K562 (cell line): Measurements from ENCODE around the gene ARHGAP32. TPM values are rescaled to one million over a fixed set of nuclear protein-coding genes. Genes with fewer than 3 reads are reported as not detected.

ENCODE experiments used
- ATAC-seq: fragments of 200-7000 bp; cut with Tn5 transposase; 3 replicates; pipeline ENCODE4 v1.9.1; 2020; ENCODE audit warnings: moderate library complexity
- BruUV-seq: library from RNA; stranded (reverse); fragments of 400-500 nt; replicated peaks from 2 replicates; lab custom pipeline; 2021; lab: Mats Ljungman, UMichigan
- CTCF ChIA-PET: fragments of 300-600 bp; formaldehyde crosslinking; extraction: SDS; loops from one replicate; lab custom pipeline; 2021; ENCODE audit warnings: low intra/inter-chr PET ratio; lab: Yijun Ruan, JAX
- POLR2A ChIA-PET: fragments of 300-600, 350-650 bp; sonication (Branson Sonifier 250); formaldehyde crosslinking; extraction: SDS; loops from one replicate; lab custom pipeline; 2021; ENCODE audit warnings: antibody characterized with exemption, inconsistent platforms; lab: Yijun Ruan, JAX
- DNase-seq, 4 experiments: peaks; one replicate each; pipeline versions ENCODE4 v3.0.0 to v3.0.0-alpha.2; 2011 to 2018; ENCODE audit warnings: low spot score in 3 of 4, mixed read lengths in 3 of 4; ENCODE audit errors: extremely low read depth in 1 of 4
- FAIRE-seq: peaks from 2 replicates; lab custom pipeline; 2011; peaks lifted over from hg19 to GRCh38; lab: Jason Lieb, UNC
- H2AFZ ChIP-seq: 2 replicates; pipeline ENCODE4 v1.6.0; 2011; ENCODE audit warnings: low read depth, low read length, control low read depth, inconsistent platforms
- H3K27ac ChIP-seq: fragments of 200-600 bp; 3 replicates; pipeline ENCODE4 v1.8.0; 2011; ENCODE audit warnings: low read depth, mild to moderate bottlenecking, control low read depth, inconsistent platforms, low read length, moderate library complexity, mixed read lengths; ENCODE audit errors: extremely low read depth
- H3K27me3 ChIP-seq, 2 experiments: fragments of 300-600 bp in 1 of 2; 2 replicates in 1 of 2; 3 replicates in 1 of 2; pipeline versions ENCODE4 v1.6.0 to v1.8.0; 2011; ENCODE audit warnings: inconsistent platforms in 2 of 2, low read length in 2 of 2, mild to moderate bottlenecking in 1 of 2, mixed read lengths in 1 of 2, moderate library complexity in 1 of 2; ENCODE audit not compliant: control insufficient read depth in 2 of 2, insufficient read depth in 2 of 2
- H3K36me3 ChIP-seq: fragments of 300-600 bp; 3 replicates; pipeline ENCODE4 v1.8.0; 2011; ENCODE audit warnings: mild to moderate bottlenecking, low read length, inconsistent platforms; ENCODE audit not compliant: control insufficient read depth, insufficient read depth
- H3K4me1 ChIP-seq, 2 experiments: fragments of 200-600 bp in 1 of 2; replicated peaks in 1 of 2; 2 replicates in 1 of 2; 3 replicates in 1 of 2; pipeline versions ENCODE4 v1.5.1 to v1.8.0; 2011; ENCODE audit warnings: inconsistent platforms in 2 of 2, low read length in 2 of 2, mild to moderate bottlenecking in 1 of 2, mixed read lengths in 1 of 2, moderate library complexity in 1 of 2; ENCODE audit not compliant: control insufficient read depth in 2 of 2, insufficient read depth in 2 of 2
- H3K4me2 ChIP-seq: 2 replicates; pipeline ENCODE4 v1.6.1; 2011; ENCODE audit warnings: low read length, control low read depth, inconsistent platforms, mixed read lengths; ENCODE audit not compliant: insufficient read depth
- H3K4me3 ChIP-seq: fragments of 200-600 bp; sonication (generic), shearing (Covaris generic); 2 replicates; pipeline ENCODE4 v1.5.1; 2016; ENCODE audit warnings: control low read depth, inconsistent platforms
- H3K79me2 ChIP-seq: fragments of 200-600 bp; 3 replicates; pipeline ENCODE4 v1.8.0; 2011; ENCODE audit warnings: low read length, inconsistent platforms; ENCODE audit not compliant: control insufficient read depth, insufficient read depth
- H3K9ac ChIP-seq, 2 experiments: 2 replicates each; pipeline versions ENCODE4 v1.6.0 to v1.6.1; 2011; ENCODE audit warnings: low read depth in 2 of 2, low read length in 2 of 2, control low read depth in 1 of 2, inconsistent platforms in 1 of 2, mild to moderate bottlenecking in 1 of 2, mixed read lengths in 1 of 2; ENCODE audit not compliant: insufficient read depth in 1 of 2
- H3K9me1 ChIP-seq: one replicate; pipeline ENCODE4 v1.6.0; 2011; ENCODE audit warnings: inconsistent platforms, mild to moderate bottlenecking, low read length, moderate library complexity; ENCODE audit not compliant: control insufficient read depth, insufficient read depth
- H3K9me3 ChIP-seq: replicated peaks from 2 replicates; pipeline ENCODE4 v1.5.1; 2011; ENCODE audit warnings: low read depth, low read length, inconsistent platforms; ENCODE audit not compliant: control insufficient read depth, insufficient read depth
- H4K20me1 ChIP-seq: replicated peaks from 2 replicates; pipeline ENCODE4 v1.6.1; 2011; ENCODE audit warnings: low read length, inconsistent platforms, mixed read lengths; ENCODE audit not compliant: control insufficient read depth, insufficient read depth
- ARID2 ChIP-seq: fragments of 450-650 bp; IDR thresholded peaks from 2 replicates; pipeline ENCODE4 v1.6.1; 2017; ENCODE audit warnings: antibody characterized with exemption, mild to moderate bottlenecking
- CCNT2 ChIP-seq: IDR thresholded peaks from 2 replicates; pipeline ENCODE4 v1.6.1; 2011; ENCODE audit warnings: borderline replicate concordance, low read depth, mild to moderate bottlenecking, moderate library complexity, mixed read lengths, low read length; ENCODE audit not compliant: insufficient read length; ENCODE audit errors: extremely low read depth
- GATA2 ChIP-seq: sonication (generic); formaldehyde crosslinking; IDR thresholded peaks from 2 replicates; pipeline ENCODE4 v1.4.0; 2020; ENCODE audit warnings: mild to moderate bottlenecking, missing genetic modification reagents
- NCOA6 ChIP-seq: fragments of 450-650 bp; IDR thresholded peaks from 2 replicates; pipeline ENCODE4 v1.6.1; 2017; ENCODE audit warnings: mild to moderate bottlenecking
- NFIX ChIP-seq: fragments of 250-450 bp; sonication (Bioruptor Pico); IDR thresholded peaks from 2 replicates; pipeline ENCODE4 v1.4.0; 2020; ENCODE audit warnings: low read depth, mild to moderate bottlenecking, moderate library complexity
- PRDM10 ChIP-seq: fragments of 450-650 bp; IDR thresholded peaks from 2 replicates; pipeline ENCODE4 v1.6.1; 2018; ENCODE audit not compliant: partially characterized antibody
- SMARCE1 ChIP-seq: fragments of 450-650 bp; IDR thresholded peaks from 2 replicates; pipeline ENCODE4 v1.7.1; 2016; ENCODE audit warnings: mild to moderate bottlenecking
- TARDBP ChIP-seq: fragments of 450-650 bp; IDR thresholded peaks from 2 replicates; pipeline ENCODE4 v1.6.1; 2016
- TCF7L2 ChIP-seq: fragments of 150-350 bp; IDR thresholded peaks from 2 replicates; pipeline ENCODE4 v1.6.1; 2016; ENCODE audit warnings: low read depth, mild to moderate bottlenecking, low read length, moderate library complexity
- ZNF143 ChIP-seq: sonication (generic); formaldehyde crosslinking; IDR thresholded peaks from 2 replicates; pipeline ENCODE4 v1.9.0; 2022; ENCODE audit warnings: mild to moderate bottlenecking, missing genetic modification reagents
- ZNF277 ChIP-seq: fragments of 250-450 bp; sonication (Bioruptor Pico); IDR thresholded peaks from 2 replicates; pipeline ENCODE4 v1.8.0; 2022; ENCODE audit warnings: inconsistent platforms, mild to moderate bottlenecking, moderate library complexity, borderline replicate concordance
- ZNF41 ChIP-seq: fragments of 250-450 bp; sonication (Bioruptor Pico); conservative IDR thresholded peaks from 2 replicates; pipeline ENCODE4 v1.4.0; 2020; ENCODE audit warnings: mild to moderate bottlenecking
- WGBS: fragments of 100-300 bp; shearing (Covaris generic); methylation state at CpG from one replicate; pipeline ENCODE4 v1.1.6; 2016; ENCODE audit warnings: low coverage, mixed read lengths; ENCODE audit not compliant: insufficient coverage; ENCODE audit errors: missing lambda C conversion rate; 5-methylcytosine and 5-hydroxymethylcytosine counted together
- in situ Hi-C: fragments of 300-500 bp; cut with MboI; formaldehyde crosslinking; loops from 4 replicates; pipeline ENCODE4 v1.15.0; 2018; ENCODE audit warnings: inconsistent platforms, mixed read lengths
- intact Hi-C: fragments of 100-400 bp; cut with micrococcal nuclease; formaldehyde crosslinking; loops from 2 replicates; pipeline ENCODE4 v1.14.2; 2022
- polyA plus RNA-seq, 8 experiments: library from polyadenylated mRNA; depleted of rRNA in 4 of 8; stranded (reverse) in 5 of 8; unstranded in 3 of 8; fragments of >200 nt; fragmentation: Nextera tagmentation in 2 of 8; fragmentation: Illumina TruSeq in 1 of 8; extraction: Ambion mirVana in 2 of 8; extraction: Trizol in 1 of 8; gene quantifications; 2 replicates each; pipeline versions ENCODE4 v1.2.1 to v1.2.3, GENCODE V29; 2011 to 2014; ENCODE audit warnings: inconsistent platforms in 1 of 8, missing spikeins in 1 of 8
- total RNA-seq, 7 experiments: library from RNA; depleted of rRNA in 6 of 7; stranded (reverse); fragments of >200 nt in 6 of 7; fragmentation: Illumina TruSeq in 2 of 7; extraction: Trizol in 2 of 7; gene quantifications; 2 replicates each; pipeline versions ENCODE4 v1.2.1 to v1.2.3, GENCODE V29; 2011 to 2021; ENCODE audit warnings: low replicate concordance in 1 of 7
- TF ChIP-seq, protein P1 (sequence below): sonication (generic); formaldehyde crosslinking; IDR thresholded peaks from 2 replicates; pipeline ENCODE4 v1.8.1; 2022; ENCODE audit warnings: missing genetic modification reagents

ARHGAP32 gene
- total and polyA plus RNA-seq, 9 of the 15 experiments (the other 6 are each of a cell fraction or from before 2014, with no cell fraction given): 0.18 TPM; not detected in 8

GRCh38 chr11:128929991-128930390, 262.1 kb downstream of the ARHGAP32 start (continued):
- no peak for TF ChIP-seq TCF7L2
- no peak for TF ChIP-seq NCOA6
- TF ChIP-seq CCNT2: no peak
- no peak for TF ChIP-seq ZNF41 (CRISPR knock-in tag)
- TF ChIP-seq GATA2 (CRISPR knock-in tag): no peak
- no peak for TF ChIP-seq TARDBP

DNA sequence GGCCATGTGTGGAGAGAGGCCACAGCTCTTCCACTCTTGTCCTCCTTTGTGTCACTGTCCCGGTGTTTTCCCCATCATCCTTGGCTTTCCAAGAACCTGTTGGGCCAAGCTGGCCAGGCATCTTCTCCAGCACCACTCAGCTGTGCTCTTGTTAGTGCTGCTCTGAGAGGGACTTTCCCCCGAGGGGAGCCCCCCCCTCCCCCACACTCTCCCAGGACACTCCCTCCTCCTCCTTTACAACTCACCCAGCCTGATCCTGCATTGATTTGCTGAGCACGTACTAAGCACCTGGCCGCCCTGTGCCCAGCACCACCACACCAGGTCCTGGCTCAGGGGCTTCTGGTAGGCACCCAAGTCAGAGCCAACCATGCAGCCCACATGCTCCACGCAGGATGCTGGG, 262.7 kb downstream of the ARHGAP32 start:
- BruUV-seq: no TSS peak
- no peaks in the 10 kb centered on the region for H3K36me3 ChIP-seq
- FAIRE-seq (no peak), DNase-seq (no peak), ATAC-seq (no peak)
- no peak overlapping the region for H3K4me3 ChIP-seq
- no peaks in the 10 kb centered on the region for H3K79me2 ChIP-seq
- H3K9ac ChIP-seq: no peak overlapping the region
- no peak overlapping the region for H2AFZ ChIP-seq
- H3K4me1 ChIP-seq: no peaks in the 10 kb centered on the region
- H3K27ac ChIP-seq: no peak overlapping the region
- in situ Hi-C loops: no loop called here
- H3K9me1 ChIP-seq: no peaks in the 10 kb centered on the region
- WGBS: 0% methylated on average over 4 of the region's 5 CpGs
- POLR2A ChIA-PET: interaction anchor here (0.6 kb wide), 1 partner anchor 326 kb away, joined by 3 read pairs; no protein-coding TSS in a partner anchor
- H3K27me3 ChIP-seq: peaks cover 0 to 7% of the 10 kb centered on the region in 2 experiments; a peak in 1 of 5 replicates
- no peaks in the 10 kb centered on the region for H4K20me1 ChIP-seq
- no peak overlapping the region for H3K4me2 ChIP-seq
- no peaks in the 10 kb centered on the region for H3K9me3 ChIP-seq
- CTCF ChIA-PET: no interaction called here
- intact Hi-C loops: no loop called here
- no peak for TF ChIP-seq NFIX
- TF ChIP-seq, protein P1, sequence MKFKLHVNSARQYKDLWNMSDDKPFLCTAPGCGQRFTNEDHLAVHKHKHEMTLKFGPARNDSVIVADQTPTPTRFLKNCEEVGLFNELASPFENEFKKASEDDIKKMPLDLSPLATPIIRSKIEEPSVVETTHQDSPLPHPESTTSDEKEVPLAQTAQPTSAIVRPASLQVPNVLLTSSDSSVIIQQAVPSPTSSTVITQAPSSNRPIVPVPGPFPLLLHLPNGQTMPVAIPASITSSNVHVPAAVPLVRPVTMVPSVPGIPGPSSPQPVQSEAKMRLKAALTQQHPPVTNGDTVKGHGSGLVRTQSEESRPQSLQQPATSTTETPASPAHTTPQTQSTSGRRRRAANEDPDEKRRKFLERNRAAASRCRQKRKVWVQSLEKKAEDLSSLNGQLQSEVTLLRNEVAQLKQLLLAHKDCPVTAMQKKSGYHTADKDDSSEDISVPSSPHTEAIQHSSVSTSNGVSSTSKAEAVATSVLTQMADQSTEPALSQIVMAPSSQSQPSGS (CRISPR knock-in tag): no peak
- TF ChIP-seq ZNF143 (CRISPR knock-in tag): no peak
- TF ChIP-seq ZNF277: no peak
- TF ChIP-seq ARID2: no peak
- TF ChIP-seq SMARCE1: no peak
- no peak for TF ChIP-seq PRDM10
